ENCODE results near the gene COL23A1.

Gene COL23A1

GRCh38 chr5:178318893-178319292 is 271.3 kb downstream of the COL23A1 start (continued):
- TF ChIP-seq ZSCAN4 (tag by site-specific recombination; IDR thresholded peaks at IDR 0.05) = no peak
- TF ChIP-seq ZNF629 (tag by site-specific recombination; IDR thresholded peaks at IDR 0.05) = no peak
- TF ChIP-seq PRDM2 (tag by site-specific recombination; IDR thresholded peaks at IDR 0.05; ENCODE audit: borderline replicate concordance) = no peak
- no peak for TF ChIP-seq ZNF354C (tag by site-specific recombination; IDR thresholded peaks at IDR 0.05; ENCODE audit: borderline replicate concordance, low read depth)
- no peak for TF ChIP-seq ZNF266 (tag by site-specific recombination; IDR thresholded peaks at IDR 0.05; ENCODE audit: low read depth)
- no peak for TF ChIP-seq HOXD13 (CRISPR knock-in tag; IDR thresholded peaks at IDR 0.05; ENCODE audit: borderline replicate concordance)
- TF ChIP-seq ZNF148 (tag by site-specific recombination; IDR thresholded peaks at IDR 0.05; ENCODE audit: borderline replicate concordance) = no peak
- TF ChIP-seq ZNF664 (tag by site-specific recombination; IDR thresholded peaks at IDR 0.05) = no peak
- no peak for TF ChIP-seq ZNF558 (tag by site-specific recombination; IDR thresholded peaks at IDR 0.05)

GRCh38 chr5:178318382-178318781 is 271.8 kb downstream of the COL23A1 start:
- Histone ChIP-seq H3K4me1 (ENCODE audit: control insufficient read depth, insufficient read depth, low read length) (no peaks in the 10 kb centered on the region), H3K9me3 (ENCODE audit: control insufficient read depth, insufficient read depth, low read depth, low read length) (no peaks in the 10 kb centered on the region), H3K36me3 (ENCODE audit: control insufficient read depth in 2 of 2, insufficient read depth in 1 of 2, low read length in 2 of 2) (no peaks in the 10 kb centered on the region), H3K4me3 (ENCODE audit: low read depth, low read length) (no peak overlapping the region), H3K27ac (ENCODE audit: extremely low read depth, low read depth, low read length) (no peak overlapping the region)
- POLR2A ChIA-PET = no interaction called here
- CTCF ChIA-PET = no interaction called here
- TF ChIP-seq ZNF169 (tag by site-specific recombination; IDR thresholded peaks at IDR 0.05) (no peak), ZNF24 (tag by site-specific recombination; IDR thresholded peaks at IDR 0.05) (no peak), ZNF701 (tag by site-specific recombination; IDR thresholded peaks at IDR 0.05) (no peak), SCRT2 (tag by site-specific recombination; IDR thresholded peaks at IDR 0.05) (no peak), RBAK (tag by site-specific recombination; IDR thresholded peaks at IDR 0.05) (no peak), TCF7L2 (IDR thresholded peaks at IDR 0.05; ENCODE audit: borderline replicate concordance, low read depth, low read length) (no peak), ZNF350 (tag by site-specific recombination; IDR thresholded peaks at IDR 0.05) (no peak), ZNF239 (tag by site-specific recombination; IDR thresholded peaks at IDR 0.05) (no peak), SETDB1 (IDR thresholded peaks at IDR 0.05; ENCODE audit: insufficient read length, low read length) (no peak), PRDM10 (tag by site-specific recombination; IDR thresholded peaks at IDR 0.05) (no peak), TRIM28 (IDR thresholded peaks at IDR 0.05; ENCODE audit: borderline replicate concordance, low read length) (no peak), ZNF621 (tag by site-specific recombination; IDR thresholded peaks at IDR 0.05) (no peak), MEIS1 (CRISPR knock-in tag; IDR thresholded peaks at IDR 0.05; ENCODE audit: borderline replicate concordance) (no peak), ZNF140 (tag by site-specific recombination; IDR thresholded peaks at IDR 0.05) (no peak), ZNF610 (tag by site-specific recombination; IDR thresholded peaks at IDR 0.05; ENCODE audit: borderline replicate concordance) (no peak)

Measured in HEK293 (cell line).